Endothelial cell (in vitro differentiated cells): ENCODE data around the gene ITIH2. TPM values are rescaled to one million over a fixed set of nuclear protein-coding genes. Genes with fewer than 3 reads are reported as not detected.
"Not testable (repeated sequence)": the region's sequence is repeated elsewhere in the genome, so short reads cannot be mapped to it uniquely, and the experiment has no call there.

Experiments
- DNase-seq: peaks from one replicate; pipeline ENCODE4 v3.0.0; 2021; ENCODE audit warnings: low spot score
- H3K27ac Mint-ChIP-seq: one replicate; pipeline ENCODE4 v1.8.0; 2021; ENCODE audit warnings: mixed read lengths, inconsistent platforms; ENCODE audit not compliant: unreplicated experiment
- H3K27me3 Mint-ChIP-seq: one replicate; pipeline ENCODE4 v1.8.0; 2021; ENCODE audit warnings: mild to moderate bottlenecking, moderate library complexity, mixed read lengths, inconsistent platforms; ENCODE audit not compliant: unreplicated experiment
- H3K36me3 Mint-ChIP-seq: one replicate; pipeline ENCODE4 v1.8.0; 2021; ENCODE audit warnings: mild to moderate bottlenecking, low read depth, mixed read lengths, inconsistent platforms; ENCODE audit not compliant: unreplicated experiment
- H3K4me1 Mint-ChIP-seq: one replicate; pipeline ENCODE4 v1.8.0; 2021; ENCODE audit warnings: mild to moderate bottlenecking, mixed read lengths, inconsistent platforms; ENCODE audit not compliant: unreplicated experiment
- H3K4me3 Mint-ChIP-seq: one replicate; pipeline ENCODE4 v1.8.0; 2021; ENCODE audit warnings: mild to moderate bottlenecking, mixed read lengths, inconsistent platforms; ENCODE audit not compliant: unreplicated experiment
- H3K9me3 Mint-ChIP-seq: one replicate; pipeline ENCODE4 v1.8.0; 2021; ENCODE audit warnings: mixed read lengths, inconsistent platforms; ENCODE audit not compliant: unreplicated experiment
- CTCF ChIP-seq: fragments of 200-600 bp; sonication (generic); IDR thresholded peaks from one replicate; pipeline ENCODE4 v1.5.0; 2021; ENCODE audit warnings: antibody characterized with exemption; ENCODE audit not compliant: unreplicated experiment
- total RNA-seq: library from RNA; stranded (reverse); fragmentation: NEBNext Ultra II Directional; extraction: Animal tissue kit (Norgen Biotek cat#: 25700); gene quantifications from one replicate; pipeline ENCODE4 v1.2.1, GENCODE V29; 2021; ENCODE audit not compliant: unreplicated experiment

ITIH2 gene
- total RNA-seq, 1 donor from 2014 or later = not detected

DNA sequence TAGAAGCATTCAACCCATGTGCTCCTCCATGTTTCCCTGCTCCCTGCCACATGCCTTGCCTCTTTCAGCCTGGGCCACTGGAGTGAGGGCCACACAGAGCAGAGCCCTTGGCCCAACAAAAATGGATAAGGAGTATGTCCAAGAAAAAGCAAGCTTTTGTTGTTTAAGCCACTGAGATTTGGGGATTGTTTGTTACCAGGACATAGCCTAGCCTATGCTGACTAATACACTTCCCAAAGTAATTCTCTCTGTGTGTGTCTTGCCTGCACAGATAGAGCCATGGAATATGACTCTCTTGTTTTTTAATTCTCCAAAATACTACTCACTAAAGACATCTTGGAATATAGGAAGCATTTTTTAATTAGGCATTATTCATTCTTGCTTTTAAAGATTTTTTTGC is 13.5 kb upstream of the ITIH2 start:
- H3K36me3 Mint-ChIP-seq = peaks cover 12% of the 10 kb centered on the region
- no peaks in the 10 kb centered on the region for H3K4me1 Mint-ChIP-seq
- H3K9me3 Mint-ChIP-seq = peaks cover 13% of the 10 kb centered on the region
- no peak overlapping the region for H3K27ac Mint-ChIP-seq
- no peaks in the 10 kb centered on the region for H3K27me3 Mint-ChIP-seq
- H3K4me3 Mint-ChIP-seq = no peak overlapping the region
- DNase-seq = no peak
- no peak for TF ChIP-seq CTCF

GRCh38 chr10:7690885-7691597 is 12.1 kb upstream of the ITIH2 start:
- H3K4me1 Mint-ChIP-seq, H3K27ac Mint-ChIP-seq, H3K27me3 Mint-ChIP-seq, H3K4me3 Mint-ChIP-seq, DNase-seq: not testable (repeated sequence)
- H3K36me3 Mint-ChIP-seq = peaks cover 12% of the 10 kb centered on the region
- peaks cover 13% of the 10 kb centered on the region for H3K9me3 Mint-ChIP-seq

DNA sequence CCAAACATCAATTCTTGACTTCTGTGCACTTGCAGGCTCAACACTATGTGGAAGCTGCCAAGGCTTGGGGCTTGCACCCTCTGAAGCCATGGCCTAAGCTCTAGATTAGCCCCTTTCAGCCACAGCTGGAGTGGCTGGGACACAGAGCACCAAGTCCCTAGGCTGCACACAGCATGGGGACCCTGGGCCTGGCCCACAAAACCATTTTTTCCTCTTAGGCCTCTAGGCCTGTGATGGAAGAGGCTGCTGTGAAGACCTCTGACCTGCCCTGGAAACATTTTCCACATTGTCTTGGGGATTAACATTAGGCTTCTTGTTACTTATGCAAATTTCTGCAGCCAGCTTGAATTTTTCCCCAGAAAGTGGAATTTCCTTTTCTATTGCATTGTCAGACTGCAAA is 10.7 kb upstream of the ITIH2 start:
- DNase-seq, H3K4me1 Mint-ChIP-seq, H3K27me3 Mint-ChIP-seq, H3K27ac Mint-ChIP-seq, H3K4me3 Mint-ChIP-seq: not testable (repeated sequence)
- Mint-ChIP-seq H3K9me3 (peaks cover 13% of the 10 kb centered on the region), H3K36me3 (peaks cover 12% of the 10 kb centered on the region)

- H3K4me3 Mint-ChIP-seq, H3K27me3 Mint-ChIP-seq, H3K4me1 Mint-ChIP-seq, DNase-seq, H3K27ac Mint-ChIP-seq: not testable (repeated sequence)
- Mint-ChIP-seq H3K9me3 (peaks cover 13% of the 10 kb centered on the region), H3K36me3 (peaks cover 12% of the 10 kb centered on the region)
These were observed 9.9 kb upstream of the ITIH2 start for GRCh38 chr10:7693194-7693593.

- H3K27me3 Mint-ChIP-seq = no peaks in the 10 kb centered on the region
- H3K4me1 Mint-ChIP-seq = no peaks in the 10 kb centered on the region
- DNase-seq = no peak
- no peak for TF ChIP-seq CTCF
- peaks cover 7% of the 10 kb centered on the region for H3K36me3 Mint-ChIP-seq
- H3K9me3 Mint-ChIP-seq = peaks cover 7% of the 10 kb centered on the region
- H3K4me3 Mint-ChIP-seq = no peak overlapping the region
- no peak overlapping the region for H3K27ac Mint-ChIP-seq
These were observed 6.6 kb upstream of the ITIH2 start for GRCh38 chr10:7696545-7696944.

GRCh38 chr10:7697426-7697825 is 5.7 kb upstream of the ITIH2 start:
- no peak for TF ChIP-seq CTCF
- peaks cover 6% of the 10 kb centered on the region for H3K9me3 Mint-ChIP-seq
- no peaks in the 10 kb centered on the region for H3K27me3 Mint-ChIP-seq
- H3K4me1 Mint-ChIP-seq = peaks cover 3% of the 10 kb centered on the region
- peaks cover 7% of the 10 kb centered on the region for H3K36me3 Mint-ChIP-seq
- no peak overlapping the region for H3K4me3 Mint-ChIP-seq
- no peak overlapping the region for H3K27ac Mint-ChIP-seq
- DNase-seq = no peak
